Urinary bladder (tissue), 2 donors: ENCODE results near the gene PROCA1. TPM values are rescaled to one million over a fixed set of nuclear protein-coding genes. Genes with fewer than 3 reads are reported as not detected.

Source experiments
- polyA plus RNA-seq: library from polyadenylated mRNA; stranded (reverse); fragments of 200-250 nt; gene quantifications from one replicate; pipeline ENCODE4 v1.2.3, GENCODE V29; 2013
- small RNA-seq: library from RNA; depleted of rRNA; stranded (forward); fragments of <200 nt; gene quantifications from one replicate; pipeline ENCODE3, GENCODE V24; 2014
- total RNA-seq: library from RNA; depleted of rRNA; stranded (reverse); fragments of >200 nt; gene quantifications from one replicate; pipeline ENCODE4 v1.2.3, GENCODE V29; 2014
- donor health status: healthy.

PROCA1 gene
- total and polyA plus RNA-seq, 2 donors = 1.7 to 1.8 TPM

Small RNA genes lying within 50 kb of the gene (small RNA-seq; reads per million reads assigned to genes)
- gene SNORD42A = not detected
- not detected for gene SNORD42B
- gene SNORD4A = not detected
- not detected for gene SNORD4B

Other genes starting within 250 kb of the PROCA1 start
- not detected for gene SLC13A2, start 238.2 kb downstream of the PROCA1 start, total RNA-seq
- 0.03 TPM for gene SLC13A2, start 238.2 kb downstream of the PROCA1 start, polyA plus RNA-seq
- gene FOXN1, start 205.5 kb downstream of the PROCA1 start, total RNA-seq = 0.11 TPM
- gene FOXN1, start 205.5 kb downstream of the PROCA1 start, polyA plus RNA-seq = 0.13 TPM
- gene UNC119, start 159.3 kb downstream of the PROCA1 start, total RNA-seq = 15.2 TPM
- gene UNC119, start 159.3 kb downstream of the PROCA1 start, polyA plus RNA-seq = 24.4 TPM
- 21.1 TPM for gene PIGS, start 140.4 kb downstream of the PROCA1 start, total RNA-seq
- gene PIGS, start 140.4 kb downstream of the PROCA1 start, polyA plus RNA-seq = 64.4 TPM
- gene ALDOC, start 135.0 kb downstream of the PROCA1 start, total RNA-seq = 9.6 TPM
- gene ALDOC, start 135.0 kb downstream of the PROCA1 start, polyA plus RNA-seq = 34.2 TPM
- 17.9 TPM for gene SPAG5, start 112.9 kb downstream of the PROCA1 start, total RNA-seq
- gene SPAG5, start 112.9 kb downstream of the PROCA1 start, polyA plus RNA-seq = 2.7 TPM
- gene RSKR, start 97.7 kb downstream of the PROCA1 start, total RNA-seq = 13.0 TPM
- 2.4 TPM for gene RSKR, start 97.7 kb downstream of the PROCA1 start, polyA plus RNA-seq
- gene BLTP2, start 66.7 kb downstream of the PROCA1 start, total RNA-seq = 66.6 TPM
- gene BLTP2, start 66.7 kb downstream of the PROCA1 start, polyA plus RNA-seq = 42.1 TPM
- gene SDF2, start 50.0 kb downstream of the PROCA1 start, total RNA-seq = 35.8 TPM
- 73.1 TPM for gene SDF2, start 50.0 kb downstream of the PROCA1 start, polyA plus RNA-seq
- 47.2 TPM for gene SUPT6H, start 49.7 kb downstream of the PROCA1 start, total RNA-seq
- gene SUPT6H, start 49.7 kb downstream of the PROCA1 start, polyA plus RNA-seq = 42.1 TPM
- 63.7 TPM for gene RAB34, start 6.0 kb upstream of the PROCA1 start, total RNA-seq
- 170 TPM for gene RAB34, start 6.0 kb upstream of the PROCA1 start, polyA plus RNA-seq
- gene RPL23A, start 8.1 kb upstream of the PROCA1 start, total RNA-seq = 428 TPM
- gene RPL23A, start 8.1 kb upstream of the PROCA1 start, polyA plus RNA-seq = 1,648 TPM
- gene TLCD1, start 14.3 kb upstream of the PROCA1 start, total RNA-seq = 1.7 TPM
- gene TLCD1, start 14.3 kb upstream of the PROCA1 start, polyA plus RNA-seq = 5.1 TPM
- gene NEK8, start 16.9 kb upstream of the PROCA1 start, total RNA-seq = 3.2 TPM
- 2.1 TPM for gene NEK8, start 16.9 kb upstream of the PROCA1 start, polyA plus RNA-seq
- 14.7 TPM for gene TRAF4, start 32.1 kb upstream of the PROCA1 start, total RNA-seq
- 22.8 TPM for gene TRAF4, start 32.1 kb upstream of the PROCA1 start, polyA plus RNA-seq
- gene FAM222B, start 130.9 kb upstream of the PROCA1 start, total RNA-seq = 6.8 TPM
- gene FAM222B, start 130.9 kb upstream of the PROCA1 start, polyA plus RNA-seq = 15.0 TPM
- 16.0 TPM for gene ERAL1, start 143.1 kb upstream of the PROCA1 start, total RNA-seq
- 35.8 TPM for gene ERAL1, start 143.1 kb upstream of the PROCA1 start, polyA plus RNA-seq
- 25.1 TPM for gene FLOT2, start 185.8 kb upstream of the PROCA1 start, total RNA-seq
- 120 TPM for gene FLOT2, start 185.8 kb upstream of the PROCA1 start, polyA plus RNA-seq
- gene DHRS13, start 191.2 kb upstream of the PROCA1 start, total RNA-seq = 8.5 TPM
- 8.8 TPM for gene DHRS13, start 191.2 kb upstream of the PROCA1 start, polyA plus RNA-seq
- gene PHF12, start 239.6 kb upstream of the PROCA1 start, total RNA-seq = 21.1 TPM
- gene PHF12, start 239.6 kb upstream of the PROCA1 start, polyA plus RNA-seq = 30.8 TPM